ENCODE results near the gene PTPRJ.

GRCh38 chr11:48005831-48006270 lies 25.5 kb downstream of the PTPRJ start:
- TF ChIP-seq CTCF (IDR thresholded peaks at IDR 0.05; ENCODE audit: low read depth, low read length, missing input control) (no peak), REST (IDR thresholded peaks at IDR 0.05) (no peak), ATF3 (IDR thresholded peaks at IDR 0.05) (no peak), HNF4A (conservative IDR thresholded peaks at IDR 0.05) (no peak), RAD21 (IDR thresholded peaks at IDR 0.05) (no peak), SP1 (IDR thresholded peaks at IDR 0.05) (no peak), JUND (IDR thresholded peaks at IDR 0.05) (no peak), RXRA (IDR thresholded peaks at IDR 0.05) (no peak), GABPA (IDR thresholded peaks at IDR 0.05 in 1 of 2, conservative IDR thresholded peaks at IDR 0.05 in 1 of 2) (no peak), MAX (IDR thresholded peaks at IDR 0.05) (no peak), TAF1 (conservative IDR thresholded peaks at IDR 0.05) (no peak)

All from liver (tissue), 3 donors.